Neural crest cell (in vitro differentiated cells): ENCODE measurements around the gene SARM1. TPM values are rescaled to one million over a fixed set of nuclear protein-coding genes. Genes with fewer than 3 reads are reported as not detected.
A peak's percentile ranks its signal among the peaks of the same experiment; 100 is the strongest.

Experiments used
- DNase-seq: peaks from one replicate; pipeline ENCODE4 v3.0.0; 2021; ENCODE audit warnings: low read depth, mixed read lengths, low spot score
- H3K27ac Mint-ChIP-seq: one replicate; pipeline ENCODE4 v1.8.0; 2021; ENCODE audit warnings: mild to moderate bottlenecking, mixed read lengths; ENCODE audit not compliant: unreplicated experiment
- H3K27me3 Mint-ChIP-seq: 2 replicates; pipeline ENCODE4 v1.8.0; 2021; ENCODE audit warnings: low read depth, mild to moderate bottlenecking, mixed read lengths
- H3K36me3 Mint-ChIP-seq: 2 replicates; pipeline ENCODE4 v1.8.0; 2021; ENCODE audit warnings: low read depth, mild to moderate bottlenecking, mixed read lengths
- H3K4me1 Mint-ChIP-seq: 2 replicates; pipeline ENCODE4 v1.8.0; 2021; ENCODE audit warnings: mixed read lengths
- H3K4me3 Mint-ChIP-seq: one replicate; pipeline ENCODE4 v1.8.0; 2021; ENCODE audit warnings: mild to moderate bottlenecking, mixed read lengths
- H3K9me3 Mint-ChIP-seq: 2 replicates; pipeline ENCODE4 v1.8.0; 2021; ENCODE audit warnings: mixed read lengths
- total RNA-seq: library from RNA; stranded (reverse); gene quantifications from 2 replicates; pipeline ENCODE4 v1.2.1, GENCODE V29; 2021
- TF ChIP-seq, protein P1 (sequence below): fragments of 200-600 bp; sonication (generic); conservative IDR thresholded peaks from 2 replicates; pipeline ENCODE4 v1.5.0; 2021; ENCODE audit warnings: antibody characterized with exemption, mild to moderate bottlenecking

The SARM1 gene
- total RNA-seq, 1 donor from 2014 or later = 52.5 TPM

DNA sequence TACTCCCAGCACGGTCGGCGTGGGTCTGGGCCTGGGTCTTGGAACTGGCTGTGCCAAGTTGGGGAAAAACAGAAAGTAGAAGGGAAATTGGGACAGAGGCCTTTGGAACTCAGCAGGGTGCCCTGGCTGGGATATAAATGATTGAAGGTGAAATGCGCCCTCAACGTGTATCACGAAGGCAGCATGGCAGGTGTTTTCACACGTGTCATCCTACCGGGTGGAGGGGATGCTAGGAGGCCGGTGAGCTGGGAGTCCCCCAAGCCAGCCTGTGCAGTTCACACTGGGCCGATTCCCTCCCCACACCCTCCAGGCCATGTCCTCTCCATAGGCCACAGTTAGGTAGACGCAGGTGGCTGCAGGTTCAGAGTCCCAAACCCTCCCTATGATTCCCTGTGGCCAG, 30.0 kb upstream of the SARM1 start:
- peaks cover 2% of the 10 kb centered on the region for H3K36me3 Mint-ChIP-seq
- H3K4me3 Mint-ChIP-seq = no peak overlapping the region
- H3K9me3 Mint-ChIP-seq = no peaks in the 10 kb centered on the region
- no peaks in the 10 kb centered on the region for H3K27me3 Mint-ChIP-seq
- no peak for DNase-seq
- TF ChIP-seq, protein P1, sequence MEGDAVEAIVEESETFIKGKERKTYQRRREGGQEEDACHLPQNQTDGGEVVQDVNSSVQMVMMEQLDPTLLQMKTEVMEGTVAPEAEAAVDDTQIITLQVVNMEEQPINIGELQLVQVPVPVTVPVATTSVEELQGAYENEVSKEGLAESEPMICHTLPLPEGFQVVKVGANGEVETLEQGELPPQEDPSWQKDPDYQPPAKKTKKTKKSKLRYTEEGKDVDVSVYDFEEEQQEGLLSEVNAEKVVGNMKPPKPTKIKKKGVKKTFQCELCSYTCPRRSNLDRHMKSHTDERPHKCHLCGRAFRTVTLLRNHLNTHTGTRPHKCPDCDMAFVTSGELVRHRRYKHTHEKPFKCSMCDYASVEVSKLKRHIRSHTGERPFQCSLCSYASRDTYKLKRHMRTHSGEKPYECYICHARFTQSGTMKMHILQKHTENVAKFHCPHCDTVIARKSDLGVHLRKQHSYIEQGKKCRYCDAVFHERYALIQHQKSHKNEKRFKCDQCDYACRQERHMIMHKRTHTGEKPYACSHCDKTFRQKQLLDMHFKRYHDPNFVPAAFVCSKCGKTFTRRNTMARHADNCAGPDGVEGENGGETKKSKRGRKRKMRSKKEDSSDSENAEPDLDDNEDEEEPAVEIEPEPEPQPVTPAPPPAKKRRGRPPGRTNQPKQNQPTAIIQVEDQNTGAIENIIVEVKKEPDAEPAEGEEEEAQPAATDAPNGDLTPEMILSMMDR = no peak
- H3K27ac Mint-ChIP-seq = no peak overlapping the region
- peaks cover 16% of the 10 kb centered on the region for H3K4me1 Mint-ChIP-seq

DNA sequence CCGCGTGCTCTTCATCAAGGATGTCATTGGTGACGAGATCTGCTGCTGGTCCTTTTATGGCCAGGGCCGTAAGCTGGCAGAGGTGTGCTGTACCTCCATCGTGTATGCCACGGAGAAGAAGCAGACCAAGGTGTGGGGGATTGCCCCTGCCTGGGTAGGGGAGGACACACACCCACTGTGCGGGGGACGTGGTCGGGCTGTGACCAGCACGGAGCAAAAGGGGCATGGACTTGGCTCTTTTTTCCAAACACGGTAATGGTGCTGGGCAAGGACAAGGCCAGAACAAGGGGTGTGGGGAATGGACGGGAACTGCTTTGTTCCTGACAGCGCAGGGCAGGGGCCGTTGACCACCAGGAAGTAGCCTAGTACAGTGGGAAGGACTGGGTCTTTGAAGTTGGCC, 29.2 kb upstream of the SARM1 start:
- no peaks in the 10 kb centered on the region for H3K9me3 Mint-ChIP-seq
- H3K27me3 Mint-ChIP-seq = no peaks in the 10 kb centered on the region
- no peak for DNase-seq
- TF ChIP-seq, protein P1 = no peak
- H3K4me3 Mint-ChIP-seq = peak overlapping the region; percentile 54
- H3K4me1 Mint-ChIP-seq = peaks cover 9% of the 10 kb centered on the region
- H3K36me3 Mint-ChIP-seq = peaks cover 5% of the 10 kb centered on the region
- no peak overlapping the region for H3K27ac Mint-ChIP-seq

DNA sequence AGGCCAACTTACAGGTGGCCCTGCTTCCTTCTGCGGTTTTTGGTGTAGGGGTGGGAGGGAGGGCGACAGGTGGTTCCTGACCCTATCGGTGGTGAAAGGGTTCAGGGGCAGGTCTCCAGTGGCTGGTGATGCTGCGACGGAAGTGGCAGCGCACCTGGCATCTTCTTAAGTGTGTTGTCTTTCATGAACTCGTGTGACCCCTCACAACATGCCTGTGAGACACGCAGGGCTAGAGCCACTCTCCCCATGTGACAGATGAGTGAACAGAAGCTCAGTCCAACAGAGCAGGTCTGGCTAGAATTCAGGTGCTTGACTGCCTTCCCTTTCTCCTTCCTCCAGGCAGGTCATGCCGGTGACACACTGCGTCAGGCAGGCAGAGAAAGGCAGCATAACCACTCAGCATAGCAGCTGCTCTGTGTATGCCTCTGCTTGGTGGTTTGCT, 28.0 kb upstream of the SARM1 start:
- TF ChIP-seq, protein P1 = no peak
- Mint-ChIP-seq H3K36me3 (peaks cover 5% of the 10 kb centered on the region), H3K27ac (no peak overlapping the region), H3K4me1 (peaks cover 1% of the 10 kb centered on the region), H3K27me3 (no peaks in the 10 kb centered on the region), H3K9me3 (no peaks in the 10 kb centered on the region), H3K4me3 (no peak overlapping the region)
- no peak for DNase-seq

DNA sequence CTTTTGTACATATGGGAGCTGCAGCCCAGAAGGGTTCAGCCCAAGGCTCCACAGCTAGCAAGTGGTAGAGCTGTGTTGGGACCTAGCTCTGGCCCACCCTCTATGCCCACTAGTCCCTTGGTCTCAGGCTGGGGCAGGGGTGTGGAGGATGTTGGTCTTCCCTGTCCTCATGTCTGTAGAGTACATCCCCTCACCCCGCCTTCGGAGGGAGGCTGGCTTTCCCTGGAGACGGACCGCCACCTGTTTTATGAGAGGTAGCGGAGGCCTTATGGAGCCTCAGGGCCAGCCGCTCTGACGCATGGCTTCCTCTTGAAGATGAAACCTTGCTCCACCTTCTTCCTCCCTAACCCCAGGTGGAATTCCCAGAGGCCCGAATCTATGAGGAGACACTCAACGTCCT, 27.5 kb upstream of the SARM1 start:
- Mint-ChIP-seq H3K27me3 (no peaks in the 10 kb centered on the region), H3K4me3 (no peak overlapping the region), H3K27ac (no peak overlapping the region), H3K4me1 (no peaks in the 10 kb centered on the region), H3K36me3 (peaks cover 5% of the 10 kb centered on the region), H3K9me3 (no peaks in the 10 kb centered on the region)
- TF ChIP-seq, protein P1 = no peak
- DNase-seq = no peak

DNA sequence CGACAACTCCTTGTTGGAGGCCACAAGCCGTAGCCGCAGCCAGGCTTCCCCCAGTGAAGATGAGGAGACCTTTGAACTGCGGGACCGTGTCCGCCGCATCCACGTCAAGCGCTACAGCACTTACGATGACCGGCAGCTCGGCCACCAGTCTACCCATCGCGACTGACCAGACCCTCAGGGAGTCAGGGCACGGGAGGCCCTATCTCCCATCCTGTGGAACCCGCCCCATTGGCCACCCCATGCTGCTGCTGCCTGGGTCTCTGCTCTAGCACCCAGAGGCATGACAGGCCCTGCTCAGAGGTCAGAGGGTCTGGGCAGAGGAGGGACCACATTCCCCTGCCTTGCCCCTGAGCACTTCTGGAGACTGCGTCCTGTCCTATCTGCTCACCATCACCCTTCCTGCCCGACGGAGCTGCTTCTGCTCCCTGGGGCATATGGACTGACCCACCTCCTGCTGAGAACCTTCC, 27.0 kb upstream of the SARM1 start:
- Mint-ChIP-seq H3K36me3 (peaks cover 5% of the 10 kb centered on the region), H3K4me1 (no peaks in the 10 kb centered on the region)

More for the DNA sequence above, 27.0 kb upstream of the SARM1 start:
- Mint-ChIP-seq H3K4me3 (peak overlapping the region; percentile 19), H3K27me3 (no peaks in the 10 kb centered on the region), H3K27ac (no peak overlapping the region), H3K9me3 (no peaks in the 10 kb centered on the region)
- DNase-seq = no peak
- TF ChIP-seq, protein P1 = no peak
